GM21367 (cell line): ENCODE data around the gene DTNBP1.

Source experiments
- ATAC-seq: cut with Tn5 transposase; IDR thresholded peaks from one replicate; pipeline ENCODE4 v1.9.1; 2021; ENCODE audit not compliant: unreplicated experiment

The DTNBP1 gene

DNA sequence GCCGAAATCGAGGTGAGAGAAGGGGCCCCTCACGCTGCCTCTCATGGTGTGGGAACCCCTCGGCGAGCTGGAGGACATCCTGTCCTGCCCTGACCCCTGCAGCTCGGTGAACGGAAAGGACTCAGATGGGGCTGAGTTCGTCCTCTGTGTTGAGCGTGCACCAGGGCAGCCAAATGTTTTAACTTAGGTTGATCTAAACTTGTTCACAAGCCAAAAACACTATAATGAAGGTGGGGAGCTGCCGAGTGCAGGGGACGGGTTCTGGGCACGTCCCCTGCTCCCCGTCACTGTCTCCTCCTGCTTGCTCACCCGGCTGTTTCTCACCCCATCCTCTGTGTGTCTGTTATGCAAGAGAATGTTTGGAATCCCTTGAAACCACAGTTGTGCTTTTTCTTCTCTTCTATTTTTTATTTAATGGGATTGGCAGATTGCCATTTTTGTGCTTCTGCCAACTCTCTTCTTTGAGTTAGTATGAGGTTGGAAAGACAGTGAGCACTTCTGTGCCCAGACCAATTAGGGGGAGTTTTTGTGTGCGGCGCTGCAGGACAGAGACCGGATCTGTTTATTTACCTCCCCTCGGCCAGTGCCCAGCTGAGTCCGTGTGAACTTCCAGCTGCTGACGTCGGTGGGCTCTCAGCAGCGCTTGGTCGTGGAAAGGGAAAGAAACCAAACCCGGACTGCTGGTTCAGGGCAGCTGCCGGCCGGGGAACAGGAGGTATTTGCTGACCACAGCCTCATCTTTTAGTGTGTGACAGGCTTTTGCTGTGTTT, 158.1 kb downstream of the DTNBP1 start:
- ATAC-seq, result no peak

DNA sequence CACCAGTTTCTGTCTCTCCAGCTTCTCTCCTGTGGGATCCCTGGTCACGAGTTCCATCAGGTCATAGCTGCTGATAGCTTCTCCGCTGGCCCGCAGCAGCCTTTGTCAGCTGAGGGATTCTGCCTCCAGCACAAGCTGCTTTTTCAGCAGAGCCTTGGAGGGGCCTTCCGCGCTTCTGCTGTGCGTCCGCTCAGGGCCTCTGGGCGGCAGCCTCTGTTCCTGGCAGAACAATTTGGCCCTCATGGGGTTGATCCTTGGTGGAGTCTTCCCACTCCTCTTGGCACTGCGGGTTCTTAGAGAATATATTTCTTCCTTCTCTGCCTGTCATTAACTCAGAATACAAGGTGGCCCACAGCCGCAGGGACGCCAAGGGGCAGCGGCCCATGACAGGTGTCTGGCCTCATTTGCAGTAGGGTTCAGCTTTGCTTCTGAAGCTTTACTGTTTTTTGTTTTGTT, 158.8 kb downstream of the DTNBP1 start:
- ATAC-seq, result no peak

DNA sequence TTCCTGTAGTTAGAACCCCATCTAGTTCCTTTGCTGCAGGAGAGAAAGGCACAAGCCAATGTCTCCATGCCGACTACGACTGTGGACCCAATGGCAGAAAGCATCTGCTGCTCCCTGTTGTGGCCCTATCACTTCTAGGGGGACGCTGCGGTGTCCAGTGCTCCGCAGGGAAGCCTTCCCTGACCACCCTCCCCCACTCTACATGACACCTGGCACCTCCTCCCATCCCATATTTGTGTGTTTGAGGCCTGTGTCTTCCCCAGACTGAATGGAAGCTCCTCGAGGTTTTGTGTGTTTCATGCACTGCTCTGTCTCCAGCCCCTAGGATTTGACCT, 159.5 kb downstream of the DTNBP1 start:
- ATAC-seq, result no peak

DNA sequence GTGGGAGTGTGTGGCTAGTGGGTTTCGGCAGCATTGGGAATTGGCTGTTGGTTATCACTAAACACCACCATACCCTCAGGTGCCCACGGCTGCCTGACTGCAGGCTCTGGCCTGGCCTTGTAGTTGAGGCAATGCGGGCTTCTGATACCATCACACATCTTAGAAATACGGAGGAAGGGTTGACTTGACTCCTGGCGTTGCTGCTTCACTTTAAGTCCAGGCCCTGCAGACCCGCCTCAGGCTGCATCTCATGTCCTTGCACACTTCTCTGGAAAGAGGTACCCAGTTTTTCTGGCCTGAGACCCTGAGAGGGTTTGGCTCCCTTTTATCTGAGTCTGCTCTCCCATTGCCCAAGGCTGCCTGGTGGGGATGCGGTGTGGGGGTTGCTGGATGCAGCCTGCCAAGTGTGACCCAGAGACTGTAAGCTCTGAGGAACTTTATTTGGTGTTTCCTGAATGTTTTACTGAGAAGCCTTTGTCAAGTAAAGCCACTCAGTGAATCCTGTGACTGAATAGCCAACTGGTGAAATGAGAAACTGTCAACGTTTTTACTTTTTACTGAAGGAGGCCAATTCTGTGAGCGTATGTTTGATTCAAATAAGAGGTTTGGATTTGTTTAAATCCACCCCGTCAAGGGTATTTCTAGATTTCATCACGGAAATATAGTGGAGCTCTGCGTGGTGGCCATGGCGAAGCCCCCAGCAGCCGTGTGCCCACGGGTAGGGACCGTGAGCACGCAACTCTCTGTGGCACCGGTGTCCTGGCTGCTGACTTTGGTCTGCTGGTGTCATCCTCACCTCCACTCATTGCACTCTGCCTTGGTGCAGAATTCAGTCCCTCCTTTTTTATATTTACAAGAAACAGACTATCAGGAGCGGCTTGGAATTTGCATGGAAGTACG, 160.1 kb downstream of the DTNBP1 start:
- no peak for ATAC-seq

DNA sequence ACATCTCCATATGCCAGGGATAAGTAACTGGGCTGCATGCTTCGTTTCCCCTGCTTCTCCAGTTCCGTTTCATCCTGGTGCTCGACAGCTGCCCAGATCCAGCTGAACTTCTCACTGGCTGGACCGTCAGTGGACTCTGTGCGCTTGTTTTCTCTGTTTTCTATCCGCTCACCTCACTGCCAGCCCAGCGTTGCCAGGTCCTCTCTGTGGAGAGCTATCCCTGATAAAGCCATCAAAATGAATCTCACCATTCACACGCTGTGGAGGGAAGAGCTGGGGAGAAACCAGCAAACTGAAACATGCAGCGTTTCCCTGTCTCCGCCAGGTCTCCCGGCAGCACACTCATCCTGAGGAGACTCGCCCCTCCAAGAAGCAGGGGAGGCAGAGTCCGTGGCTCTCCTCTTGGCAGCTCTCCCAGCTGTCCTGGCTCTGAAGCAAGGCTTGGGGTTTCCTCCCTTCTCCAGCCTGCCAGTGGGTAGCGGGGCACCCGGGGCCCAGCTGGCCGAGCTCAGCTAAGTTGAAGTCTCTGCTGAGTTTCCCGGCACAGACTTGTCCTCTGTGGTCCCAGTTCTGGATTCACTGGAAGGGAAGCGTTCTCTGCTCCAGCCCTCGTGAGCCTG, 160.9 kb downstream of the DTNBP1 start:
- ATAC-seq, result no peak

DNA sequence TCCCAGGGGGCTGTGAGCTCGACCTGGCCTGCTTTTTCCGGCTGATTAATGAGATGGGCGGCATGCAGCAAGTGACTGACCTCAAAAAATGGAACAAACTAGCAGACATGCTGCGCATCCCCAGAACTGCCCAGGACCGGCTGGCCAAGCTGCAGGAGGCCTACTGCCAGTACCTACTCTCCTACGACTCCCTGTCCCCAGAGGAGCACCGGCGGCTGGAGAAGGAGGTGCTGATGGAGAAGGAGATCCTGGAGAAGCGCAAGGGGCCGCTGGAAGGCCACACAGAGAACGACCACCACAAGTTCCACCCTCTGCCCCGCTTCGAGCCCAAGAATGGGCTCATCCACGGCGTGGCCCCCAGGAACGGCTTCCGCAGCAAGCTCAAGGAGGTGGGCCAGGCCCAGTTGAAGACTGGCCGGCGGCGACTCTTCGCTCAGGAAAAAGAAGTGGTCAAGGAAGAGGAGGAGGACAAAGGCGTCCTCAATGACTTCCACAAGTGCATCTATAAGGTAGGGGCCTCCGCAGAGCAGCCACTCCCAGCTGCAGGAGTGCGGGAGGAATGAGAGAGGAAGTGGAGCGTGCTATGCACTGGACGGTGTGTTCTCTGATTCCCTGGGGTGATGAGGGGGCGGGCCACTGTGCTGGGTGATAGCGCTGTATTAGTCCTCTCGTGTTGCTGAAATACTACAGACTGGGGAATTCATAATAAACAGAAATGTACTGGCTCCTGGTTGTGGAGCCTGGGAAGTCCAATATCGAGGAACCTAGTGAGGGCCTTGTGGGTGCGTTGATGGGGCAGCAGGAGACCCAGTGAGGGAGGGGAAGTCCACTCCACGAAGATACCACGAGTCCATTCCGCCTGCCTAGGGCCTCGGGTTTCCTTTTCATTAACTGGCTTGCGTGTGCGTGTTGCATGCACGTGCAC, 161.7 kb downstream of the DTNBP1 start:
- ATAC-seq, result no peak

- no peak for ATAC-seq
Measured at GRCh38 chr6:15500078-15500740, 162.6 kb downstream of the DTNBP1 start.

- ATAC-seq, result no peak
Measured at GRCh38 chr6:15499591-15499990, 163.2 kb downstream of the DTNBP1 start.

DNA sequence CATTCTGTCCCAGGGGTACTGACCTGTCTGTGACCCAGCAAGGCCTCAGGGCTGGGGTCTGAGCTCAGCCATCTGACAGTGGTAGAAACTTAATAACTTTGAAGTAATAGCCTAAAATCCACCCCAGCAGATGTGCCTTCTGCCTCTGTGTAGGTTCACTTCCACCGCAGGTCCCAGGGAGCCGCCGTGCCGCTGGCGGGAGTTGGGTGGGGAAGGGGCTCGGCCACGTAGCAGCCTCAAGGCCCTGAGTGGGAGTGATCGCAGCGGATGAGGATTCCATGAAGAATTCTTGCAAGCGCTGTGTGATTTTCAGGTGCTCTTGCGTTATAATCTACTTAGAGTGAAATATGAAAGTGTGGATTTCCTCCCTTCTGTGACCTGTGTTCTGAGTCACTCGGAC, 163.7 kb downstream of the DTNBP1 start:
- ATAC-seq, result no peak

DNA sequence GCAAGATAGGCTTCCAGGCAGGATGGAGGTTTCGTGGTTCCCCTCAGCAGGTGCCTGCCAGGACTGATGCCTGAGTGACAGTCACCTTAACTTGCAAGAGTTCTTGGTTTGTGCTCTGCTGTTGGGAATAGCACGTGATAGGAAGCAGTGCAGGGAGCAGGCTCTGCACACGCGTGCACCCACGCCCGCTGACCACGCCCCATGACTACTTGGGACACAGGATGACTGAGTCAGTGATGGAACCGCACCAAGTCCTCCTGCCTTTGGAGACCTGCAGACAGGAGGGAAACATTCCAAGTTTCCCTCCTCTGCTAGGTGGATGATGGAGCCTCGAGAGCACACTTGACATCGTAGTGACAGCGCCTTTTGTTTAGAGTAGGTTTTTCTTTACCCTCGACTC, 164.2 kb downstream of the DTNBP1 start:
- ATAC-seq, result no peak

DNA sequence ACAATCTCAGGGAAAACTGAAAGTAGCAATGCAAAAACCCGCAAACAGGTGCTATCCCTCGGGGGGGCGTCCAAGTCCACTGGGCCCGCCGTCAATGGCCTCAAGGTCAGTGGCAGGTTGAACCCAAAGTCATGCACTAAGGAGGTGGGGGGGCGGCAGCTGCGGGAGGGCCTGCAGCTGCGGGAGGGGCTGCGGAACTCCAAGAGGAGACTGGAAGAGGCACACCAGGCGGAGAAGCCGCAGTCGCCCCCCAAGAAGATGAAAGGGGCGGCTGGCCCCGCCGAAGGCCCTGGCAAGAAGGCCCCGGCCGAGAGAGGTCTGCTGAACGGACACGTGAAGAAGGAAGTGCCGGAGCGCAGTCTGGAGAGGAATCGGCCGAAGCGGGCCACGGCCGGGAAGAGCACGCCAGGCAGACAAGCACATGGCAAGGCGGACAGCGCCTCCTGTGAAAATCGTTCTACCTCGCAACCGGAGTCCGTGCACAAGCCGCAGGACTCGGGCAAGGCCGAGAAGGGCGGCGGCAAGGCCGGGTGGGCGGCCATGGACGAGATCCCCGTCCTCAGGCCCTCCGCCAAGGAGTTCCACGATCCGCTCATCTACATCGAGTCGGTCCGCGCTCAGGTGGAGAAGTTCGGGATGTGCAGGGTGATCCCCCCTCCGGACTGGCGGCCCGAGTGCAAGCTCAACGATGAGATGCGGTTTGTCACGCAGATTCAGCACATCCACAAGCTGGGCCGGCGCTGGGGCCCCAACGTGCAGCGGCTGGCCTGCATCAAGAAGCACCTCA, 166.3 kb downstream of the DTNBP1 start:
- no peak for ATAC-seq

GRCh38 chr6:15495375-15495901, 167.4 kb downstream of the DTNBP1 start:
- ATAC-seq, result no peak

GRCh38 chr6:15493437-15494168, 169.2 kb downstream of the DTNBP1 start:
- no peak for ATAC-seq

GRCh38 chr6:15491986-15492269, 170.9 kb downstream of the DTNBP1 start:
- ATAC-seq, result no peak

GRCh38 chr6:15491255-15491985, 171.4 kb downstream of the DTNBP1 start:
- ATAC-seq, result no peak

DNA sequence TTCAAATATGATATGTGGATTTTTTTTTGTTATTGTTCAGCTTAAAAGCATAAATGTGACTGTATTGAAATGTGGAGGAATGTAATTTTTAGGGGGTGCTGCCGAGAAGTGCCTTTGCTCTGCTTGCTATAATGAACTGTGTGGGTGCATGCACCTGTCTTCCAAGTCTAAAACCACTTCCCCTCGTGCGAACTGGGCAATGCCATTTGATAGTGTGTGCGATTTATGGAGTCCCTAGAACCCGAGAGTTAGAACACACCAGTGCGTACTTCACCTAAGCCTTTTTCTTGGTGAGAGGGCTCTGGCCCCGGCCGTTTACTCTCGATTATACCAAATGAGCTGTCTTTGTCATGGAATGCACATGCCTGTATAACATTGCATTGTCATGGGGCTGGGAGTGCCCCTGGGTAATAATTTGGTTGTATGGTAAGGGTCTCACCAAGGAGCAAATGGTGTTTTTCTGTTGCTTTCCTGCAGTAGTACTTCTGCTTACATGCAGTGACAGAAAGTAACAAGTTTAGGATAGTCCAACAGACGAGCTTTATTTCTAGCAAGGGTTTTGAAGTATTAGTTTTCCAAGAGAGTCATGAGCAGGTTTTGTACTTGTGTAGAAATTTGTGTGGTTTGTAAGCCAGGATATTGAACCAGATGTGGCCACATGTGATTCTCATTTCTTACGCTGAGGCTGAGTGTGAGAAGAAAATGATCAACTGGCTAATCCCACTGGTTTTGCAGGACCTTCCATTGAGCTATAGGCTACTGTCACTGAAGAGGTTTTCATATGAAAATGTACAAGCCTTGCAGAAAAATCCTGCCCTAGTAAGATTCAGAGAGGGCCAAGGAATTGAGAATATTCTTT, 172.4 kb downstream of the DTNBP1 start:
- no peak for ATAC-seq
